Ishikawa (cell line): ENCODE results near the gene TMEM225B.

ENCODE experiments used
- CEBPB ChIP-seq: IDR thresholded peaks from 2 replicates; pipeline ENCODE4 v1.6.1; 2012
- CREB1 ChIP-seq: IDR thresholded peaks from 2 replicates; pipeline ENCODE4 v1.6.1; 2012; ENCODE audit warnings: low read depth
- EGR1 ChIP-seq: IDR thresholded peaks from 2 replicates; pipeline ENCODE4 v1.6.1; 2012
- EP300 ChIP-seq: IDR thresholded peaks from 2 replicates; pipeline ENCODE4 v1.6.1; 2012; ENCODE audit warnings: borderline replicate concordance
- FOXM1 ChIP-seq: IDR thresholded peaks from 2 replicates; pipeline ENCODE4 v1.6.1; 2012; ENCODE audit warnings: low read depth, borderline replicate concordance
- NFIC ChIP-seq: IDR thresholded peaks from 2 replicates; pipeline ENCODE4 v1.6.1; 2012
- RAD21 ChIP-seq: IDR thresholded peaks from 2 replicates; pipeline ENCODE4 v1.6.1; 2012; ENCODE audit warnings: low read depth
- REST ChIP-seq: IDR thresholded peaks from 2 replicates; pipeline ENCODE4 v1.6.1; 2012; ENCODE audit warnings: low read depth, mild to moderate bottlenecking
- TAF1 ChIP-seq: IDR thresholded peaks from 2 replicates; pipeline ENCODE4 v1.6.1; 2012; ENCODE audit warnings: low read depth, mild to moderate bottlenecking
- TCF12 ChIP-seq: IDR thresholded peaks from 2 replicates; pipeline ENCODE4 v1.6.1; 2012; ENCODE audit warnings: low read depth
- TEAD4 ChIP-seq: IDR thresholded peaks from 2 replicates; pipeline ENCODE4 v1.6.1; 2012
- USF1 ChIP-seq: IDR thresholded peaks from 2 replicates; pipeline ENCODE4 v1.6.1; 2012
- YY1 ChIP-seq: IDR thresholded peaks from 2 replicates; pipeline ENCODE4 v1.6.1; 2012; ENCODE audit warnings: low read depth
- ZBTB7A ChIP-seq: IDR thresholded peaks from 2 replicates; pipeline ENCODE4 v1.6.1; 2012; ENCODE audit warnings: low read depth
- TF ChIP-seq, protein P1 (sequence below): IDR thresholded peaks from 2 replicates; pipeline ENCODE4 v1.6.1; 2012

The TMEM225B gene

DNA sequence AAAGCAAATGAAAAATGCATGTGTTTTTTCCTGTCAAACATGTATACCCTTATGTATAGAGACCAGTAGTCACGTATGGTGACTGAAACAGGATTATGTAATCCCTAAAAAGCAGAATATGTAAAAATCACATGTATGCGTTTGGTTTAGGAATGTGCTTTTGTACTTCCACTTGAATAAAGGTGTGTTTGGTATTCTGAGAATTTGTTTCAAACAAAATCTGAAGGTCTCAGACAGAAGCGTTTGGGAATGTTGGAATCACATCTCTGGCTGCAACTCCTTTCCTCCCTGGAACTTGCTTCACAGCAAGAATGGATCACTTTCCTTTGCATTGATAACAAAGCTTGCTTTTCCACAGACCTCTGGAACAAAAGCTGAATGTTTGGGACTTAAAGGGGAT, 21.8 kb upstream of the TMEM225B start:
- TF ChIP-seq EGR1, result no peak
- TF ChIP-seq TEAD4, result no peak
- TF ChIP-seq FOXM1, result no peak
- no peak for TF ChIP-seq USF1
- TF ChIP-seq, protein P1, sequence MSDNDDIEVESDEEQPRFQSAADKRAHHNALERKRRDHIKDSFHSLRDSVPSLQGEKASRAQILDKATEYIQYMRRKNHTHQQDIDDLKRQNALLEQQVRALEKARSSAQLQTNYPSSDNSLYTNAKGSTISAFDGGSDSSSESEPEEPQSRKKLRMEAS, result no peak
- TF ChIP-seq CEBPB, result no peak
- no peak for TF ChIP-seq NFIC
- no peak for TF ChIP-seq TAF1
- TF ChIP-seq RAD21, result no peak
- TF ChIP-seq YY1, result no peak
- no peak for TF ChIP-seq ZBTB7A
- TF ChIP-seq CREB1, result no peak
- TF ChIP-seq REST, result no peak
- TF ChIP-seq TCF12, result no peak
- TF ChIP-seq EP300, result no peak

DNA sequence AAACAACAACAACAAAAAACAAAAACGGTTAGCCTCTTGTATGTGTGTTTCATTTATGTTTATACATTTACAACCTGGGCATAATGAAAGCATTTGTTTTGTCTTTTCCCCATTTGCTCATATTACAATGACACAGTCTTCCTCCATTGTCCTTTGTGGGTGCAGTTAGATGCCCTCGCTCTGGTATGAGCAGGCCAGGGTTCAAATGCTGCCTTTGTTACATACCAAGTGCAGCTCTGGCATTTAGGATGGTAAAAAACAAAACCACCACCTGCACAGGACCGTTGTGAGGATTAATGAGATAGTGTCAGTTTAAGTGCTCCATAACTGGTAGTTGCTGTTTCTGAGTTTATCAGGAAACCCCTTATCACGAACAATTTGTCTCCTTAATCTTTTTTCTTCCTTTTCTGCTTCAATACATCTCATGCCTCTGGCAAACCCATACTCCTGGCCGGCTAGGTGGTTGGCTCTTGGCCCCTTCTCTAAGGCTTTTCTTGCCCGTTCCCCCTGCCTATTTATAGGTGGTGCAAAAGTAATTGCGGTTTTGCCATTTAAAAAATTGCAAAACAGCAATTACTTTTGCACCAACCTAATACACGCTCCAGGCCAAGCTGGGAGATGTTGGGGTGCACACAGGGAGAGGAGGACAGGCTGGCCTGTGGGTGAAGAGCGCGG, 18.6 kb upstream of the TMEM225B start:
- TF ChIP-seq NFIC (no peak), CEBPB (no peak), TEAD4 (no peak), REST (no peak)

- no peak for TF ChIP-seq REST
- no peak for TF ChIP-seq NFIC
- TF ChIP-seq CEBPB, result no peak
- no peak for TF ChIP-seq EP300
- no peak for TF ChIP-seq RAD21
- no peak for TF ChIP-seq CREB1
- no peak for TF ChIP-seq EGR1
- TF ChIP-seq FOXM1, result no peak
- TF ChIP-seq USF1, result no peak
- TF ChIP-seq TAF1, result no peak
- no peak for TF ChIP-seq ZBTB7A
- no peak for TF ChIP-seq TCF12
These were observed 17.9 kb upstream of the TMEM225B start for GRCh38 chr7:99579956-99580777.

GRCh38 chr7:99588868-99589267, 9.2 kb upstream of the TMEM225B start:
- TF ChIP-seq, protein P1, result no peak
- TF ChIP-seq TCF12 (no peak), FOXM1 (no peak)
